Osteoblast (primary cell): ENCODE measurements around the gene DHX58. TPM values are rescaled to one million over a fixed set of nuclear protein-coding genes. Genes with fewer than 3 reads are reported as not detected.

Experiments
- DNase-seq: peaks from one replicate; pipeline ENCODE4 v3.0.0; 2011; ENCODE audit warnings: low spot score, mixed read lengths; ENCODE audit not compliant: insufficient read length; ENCODE audit errors: missing footprints
- H2AFZ ChIP-seq: 2 replicates; pipeline ENCODE4 v1.6.0; 2011; ENCODE audit warnings: mild to moderate bottlenecking, low read length
- H3K27ac ChIP-seq: 2 replicates; pipeline ENCODE4 v1.5.1; 2011; ENCODE audit warnings: mild to moderate bottlenecking, low read depth, low read length, moderate library complexity
- H3K27me3 ChIP-seq: 2 replicates; pipeline ENCODE4 v1.6.0; 2012; ENCODE audit warnings: mild to moderate bottlenecking, control low read depth, inconsistent platforms, low read length, moderate library complexity; ENCODE audit not compliant: insufficient read depth
- H3K36me3 ChIP-seq: 2 replicates; pipeline ENCODE4 v1.5.1; 2011; ENCODE audit warnings: mild to moderate bottlenecking, low read length, control low read depth, moderate library complexity; ENCODE audit not compliant: insufficient read depth
- H3K4me1 ChIP-seq: 2 replicates; pipeline ENCODE4 v1.5.1; 2011; ENCODE audit warnings: mild to moderate bottlenecking, low read length, control low read depth, moderate library complexity; ENCODE audit not compliant: insufficient read depth
- H3K4me2 ChIP-seq: 2 replicates; pipeline ENCODE4 v1.6.0; 2011; ENCODE audit warnings: mild to moderate bottlenecking, low read length; ENCODE audit not compliant: insufficient read depth
- H3K4me3 ChIP-seq: fragments of 200-600 bp; sonication (generic); 3 replicates; pipeline ENCODE4 v1.5.1; 2012; ENCODE audit warnings: mild to moderate bottlenecking, low read length, inconsistent platforms; ENCODE audit not compliant: insufficient read depth
- H3K79me2 ChIP-seq: 2 replicates; pipeline ENCODE4 v1.6.0; 2012; ENCODE audit warnings: mild to moderate bottlenecking, low read length, control low read depth, inconsistent platforms; ENCODE audit not compliant: insufficient read depth
- H3K9me3 ChIP-seq: 2 replicates; pipeline ENCODE4 v1.5.1; 2011; ENCODE audit warnings: low read depth, low read length, control low read depth
- H4K20me1 ChIP-seq: 2 replicates; pipeline ENCODE4 v1.6.0; 2012; ENCODE audit warnings: mild to moderate bottlenecking, low read length, control low read depth; ENCODE audit not compliant: insufficient read depth
- CTCF ChIP-seq: IDR thresholded peaks from 2 replicates; pipeline ENCODE4 v1.5.1; 2011; ENCODE audit warnings: mild to moderate bottlenecking, low read depth, low read length, moderate library complexity; ENCODE audit errors: extremely low read depth
- total RNA-seq: library from RNA; depleted of rRNA; stranded (reverse); fragments of >200 nt; gene quantifications from 2 replicates; pipeline ENCODE4 v1.2.3, GENCODE V29; 2012

Gene DHX58
- total RNA-seq, 1 donor, result 18.5 TPM

- H3K9me3 ChIP-seq, result no peaks in the 10 kb centered on the region
- no peak overlapping the region for H3K27ac ChIP-seq
- H3K4me3 ChIP-seq, result no peak overlapping the region
- no peaks in the 10 kb centered on the region for H3K4me1 ChIP-seq
- no peak overlapping the region for H3K4me2 ChIP-seq
- H3K27me3 ChIP-seq, result peaks cover 32% of the 10 kb centered on the region
- peak; percentile 87 for TF ChIP-seq CTCF
- DNase-seq, result peak; percentile 95
- no peak overlapping the region for H2AFZ ChIP-seq
- no peaks in the 10 kb centered on the region for H3K36me3 ChIP-seq
- no peaks in the 10 kb centered on the region for H3K79me2 ChIP-seq
- H4K20me1 ChIP-seq, result no peaks in the 10 kb centered on the region
Measured at GRCh38 chr17:42067371-42068091, 45.0 kb downstream of the DHX58 start.

GRCh38 chr17:42065201-42065600 is 47.3 kb downstream of the DHX58 start:
- TF ChIP-seq CTCF, result no peak
- H4K20me1 ChIP-seq, result no peaks in the 10 kb centered on the region
- no peak overlapping the region for H3K4me3 ChIP-seq
- H3K27ac ChIP-seq, result no peak overlapping the region
- no peak overlapping the region for H3K4me2 ChIP-seq
- no peaks in the 10 kb centered on the region for H3K79me2 ChIP-seq
- no peaks in the 10 kb centered on the region for H3K36me3 ChIP-seq
- H3K4me1 ChIP-seq, result no peaks in the 10 kb centered on the region
- DNase-seq, result no peak
- no peaks in the 10 kb centered on the region for H3K9me3 ChIP-seq
- no peak overlapping the region for H2AFZ ChIP-seq
- H3K27me3 ChIP-seq, result peaks cover 13% of the 10 kb centered on the region

- TF ChIP-seq CTCF, result no peak
Measured at GRCh38 chr17:42062681-42063080, 49.8 kb downstream of the DHX58 start.

GRCh38 chr17:42061646-42062487 is 50.6 kb downstream of the DHX58 start:
- no peaks in the 10 kb centered on the region for H4K20me1 ChIP-seq
- H3K4me1 ChIP-seq, result no peaks in the 10 kb centered on the region
- no peaks in the 10 kb centered on the region for H3K36me3 ChIP-seq
- H3K79me2 ChIP-seq, result no peaks in the 10 kb centered on the region
- no peak overlapping the region for H3K4me2 ChIP-seq
- peaks cover 4% of the 10 kb centered on the region for H3K27me3 ChIP-seq
- peak; percentile 54 for DNase-seq
- no peak overlapping the region for H2AFZ ChIP-seq
- no peak overlapping the region for H3K27ac ChIP-seq
- H3K4me3 ChIP-seq, result no peak overlapping the region
- no peaks in the 10 kb centered on the region for H3K9me3 ChIP-seq
- no peak for TF ChIP-seq CTCF

More at GRCh38 chr17:42062681-42063080, 49.8 kb downstream of the DHX58 start:
- H3K27ac ChIP-seq, result no peak overlapping the region
- H3K4me2 ChIP-seq, result no peak overlapping the region
- peaks cover 6% of the 10 kb centered on the region for H3K27me3 ChIP-seq
- H4K20me1 ChIP-seq, result no peaks in the 10 kb centered on the region
- peak; percentile 72 for DNase-seq
- no peaks in the 10 kb centered on the region for H3K9me3 ChIP-seq
- H3K36me3 ChIP-seq, result no peaks in the 10 kb centered on the region
- H3K79me2 ChIP-seq, result no peaks in the 10 kb centered on the region
- no peak overlapping the region for H3K4me3 ChIP-seq
- no peaks in the 10 kb centered on the region for H3K4me1 ChIP-seq
- H2AFZ ChIP-seq, result no peak overlapping the region
